GM23248 (cell line): ENCODE results near the gene ATF4.

ENCODE experiments used
- EZH2 ChIP-seq: fragments of 200-600 bp; sonication (generic); IDR thresholded peaks from 2 replicates; pipeline ENCODE4 v1.6.1; 2018; ENCODE audit warnings: antibody characterized with exemption, mild to moderate bottlenecking; ENCODE audit not compliant: insufficient read depth, poor library complexity, severe bottlenecking
- EZH2phosphoT487 ChIP-seq: fragments of 200-600 bp; sonication (generic); IDR thresholded peaks from 2 replicates; pipeline ENCODE4 v1.6.1; 2018; ENCODE audit warnings: antibody characterized with exemption, moderate library complexity, mild to moderate bottlenecking, low read depth; ENCODE audit not compliant: insufficient read depth

DNA sequence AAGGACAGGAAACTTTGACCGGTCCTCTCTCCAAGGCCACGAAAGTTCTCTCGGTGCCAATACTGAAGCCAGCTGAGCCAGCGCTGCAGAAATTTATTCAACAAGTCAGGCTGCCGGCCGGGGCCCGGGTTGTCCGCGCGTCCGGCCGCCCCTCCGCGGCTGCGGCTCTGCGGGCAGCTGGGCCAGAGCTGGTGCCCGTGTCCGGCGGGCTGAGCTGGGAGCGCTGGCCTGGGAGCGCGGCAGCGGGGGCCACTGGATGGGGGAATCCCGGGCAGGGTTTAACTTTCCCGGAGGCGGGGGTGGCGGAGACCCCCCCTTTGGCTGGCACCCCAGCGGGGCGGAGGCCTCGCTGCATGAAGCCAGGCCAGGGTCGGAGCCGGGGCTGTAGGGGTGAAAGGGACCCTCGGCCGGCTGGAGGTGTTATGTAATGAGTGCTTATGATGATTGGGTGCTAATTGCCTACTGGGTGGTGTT, 37.9 kb downstream of the ATF4 start:
- no peak for TF ChIP-seq EZH2phosphoT487
- TF ChIP-seq EZH2: peak; percentile 75
